Vagina (tissue), 2 donors: ENCODE data around the gene PTPRN2. TPM values are rescaled to one million over a fixed set of nuclear protein-coding genes. Genes with fewer than 3 reads are reported as not detected.
A peak's percentile ranks its signal among the peaks of the same experiment; 100 is the strongest.

Source experiments
- DNase-seq, 2 donors: peaks; one replicate each; pipeline ENCODE4 v3.0.0-alpha.2; 2017; ENCODE audit errors: extremely low spot score in 2 of 2
- H3K27ac ChIP-seq: fragments of 200-600 bp; sonication (generic); one replicate; pipeline ENCODE4 v1.5.1; 2019
- H3K27me3 ChIP-seq: fragments of 200-600 bp; sonication (generic); one replicate; pipeline ENCODE4 v1.5.1; 2019
- H3K36me3 ChIP-seq, 2 donors: fragments of 200-600 bp; sonication (generic); one replicate each; pipeline ENCODE4 v1.5.1; 2017 to 2019
- H3K4me1 ChIP-seq: fragments of 200-600 bp; sonication (generic); one replicate; pipeline ENCODE4 v1.5.1; 2019
- H3K4me3 ChIP-seq, 2 donors: fragments of 200-600 bp; sonication (generic); 1 replicate in 1 of 2; 2 replicates in 1 of 2; pipeline ENCODE4 v1.5.1; 2016 to 2019
- H3K9me3 ChIP-seq: fragments of 200-600 bp; sonication (generic); one replicate; pipeline ENCODE4 v1.5.1; 2019
- CTCF ChIP-seq, 3 experiments: fragments of 450-650 bp in 2 of 3; fragments of 200-600 bp in 1 of 3; sonication (generic) in 1 of 3; IDR thresholded peaks; one replicate each; pipeline ENCODE4 v1.5.1; 2017 to 2019; ENCODE audit warnings: antibody characterized with exemption in 3 of 3, mild to moderate bottlenecking in 2 of 3, moderate library complexity in 2 of 3
- POLR2A ChIP-seq, 2 donors: fragments of 450-650 bp; IDR thresholded peaks; one replicate each; pipeline ENCODE4 v1.6.1; 2017; ENCODE audit warnings: antibody characterized with exemption in 2 of 2, mild to moderate bottlenecking in 2 of 2, moderate library complexity in 2 of 2
- POLR2AphosphoS5 ChIP-seq, 2 donors: sonication (generic); formaldehyde crosslinking; IDR thresholded peaks; one replicate each; pipeline ENCODE4 v1.9.0; 2017; ENCODE audit warnings: antibody characterized with exemption in 2 of 2, mild to moderate bottlenecking in 2 of 2, low read depth in 1 of 2; ENCODE audit not compliant: insufficient read depth in 1 of 2
- intact Hi-C: fragments of 100-400 bp; cut with DNase I; formaldehyde crosslinking; loops from one replicate; pipeline ENCODE4 v1.15.1; 2023
- total RNA-seq: library from RNA; depleted of rRNA; stranded (reverse); fragments of >200 nt; gene quantifications from one replicate; pipeline ENCODE4 v1.2.3, GENCODE V29; 2016

PTPRN2 gene
- total RNA-seq, 1 donor from 2014 or later, result 7.4 TPM

GRCh38 chr7:158588878-158589442, 1.3 kb upstream of the PTPRN2 start:
- no peak for DNase-seq
- Histone ChIP-seq H3K36me3 (no peaks in the 10 kb centered on the region), H3K4me1 (peaks cover 25% of the 10 kb centered on the region), H3K27ac (no peak overlapping the region), H3K4me3 (no peak overlapping the region), H3K27me3 (no peaks in the 10 kb centered on the region), H3K9me3 (no peaks in the 10 kb centered on the region)
- no peak for TF ChIP-seq POLR2A (IDR thresholded peaks at IDR 0.05)
- no peak for TF ChIP-seq POLR2AphosphoS5 (IDR thresholded peaks at IDR 0.05; ENCODE audit: insufficient read depth in 1 of 2, low read depth in 1 of 2)
- TF ChIP-seq CTCF (IDR thresholded peaks at IDR 0.05), result no peak
- intact Hi-C loops, result no loop called here

GRCh38 chr7:158588085-158588877, 658 bp upstream of the PTPRN2 start:
- no peaks in the 10 kb centered on the region for H3K27me3 ChIP-seq

GRCh38 chr7:158586499-158587161, 993 bp downstream of the PTPRN2 start:
- peak overlapping the region; percentile 3 to 36 for H3K4me3 ChIP-seq
- intact Hi-C loops, result no loop called here
- H3K27ac ChIP-seq, result no peak overlapping the region
- H3K9me3 ChIP-seq, result no peaks in the 10 kb centered on the region
- H3K36me3 ChIP-seq, result no peaks in the 10 kb centered on the region
- TF ChIP-seq POLR2A (IDR thresholded peaks at IDR 0.05), result no peak
- TF ChIP-seq CTCF (IDR thresholded peaks at IDR 0.05), result no peak
- TF ChIP-seq POLR2AphosphoS5 (IDR thresholded peaks at IDR 0.05; ENCODE audit: insufficient read depth in 1 of 2, low read depth in 1 of 2), result no peak
- no peak for DNase-seq
- peaks cover 25% of the 10 kb centered on the region for H3K4me1 ChIP-seq
- no peaks in the 10 kb centered on the region for H3K27me3 ChIP-seq

More at GRCh38 chr7:158588085-158588877, 658 bp upstream of the PTPRN2 start:
- Histone ChIP-seq H3K36me3 (no peaks in the 10 kb centered on the region), H3K9me3 (no peaks in the 10 kb centered on the region), H3K27ac (no peak overlapping the region), H3K4me3 (peak overlapping the region; percentile 30 to 35), H3K4me1 (peaks cover 25% of the 10 kb centered on the region)
- TF ChIP-seq POLR2AphosphoS5 (IDR thresholded peaks at IDR 0.05; ENCODE audit: insufficient read depth in 1 of 2, low read depth in 1 of 2), result no peak
- no peak for DNase-seq
- intact Hi-C loops, result no loop called here

GRCh38 chr7:158585721-158586498, 1.7 kb downstream of the PTPRN2 start:
- Histone ChIP-seq H3K27me3 (no peaks in the 10 kb centered on the region), H3K27ac (no peak overlapping the region), H3K36me3 (no peaks in the 10 kb centered on the region), H3K4me3 (no peak overlapping the region), H3K9me3 (no peaks in the 10 kb centered on the region), H3K4me1 (peaks cover 25% of the 10 kb centered on the region)
- intact Hi-C loops, result no loop called here
- DNase-seq, result no peak
- TF ChIP-seq POLR2AphosphoS5 (IDR thresholded peaks at IDR 0.05; ENCODE audit: insufficient read depth in 1 of 2, low read depth in 1 of 2) (no peak), CTCF (IDR thresholded peaks at IDR 0.05) (no peak), POLR2A (IDR thresholded peaks at IDR 0.05) (no peak)

GRCh38 chr7:158584407-158584806, 3.2 kb downstream of the PTPRN2 start:
- intact Hi-C loops, result no loop called here
- H3K4me1 ChIP-seq, result peaks cover 25% of the 10 kb centered on the region
- no peak for DNase-seq
- TF ChIP-seq CTCF (IDR thresholded peaks at IDR 0.05) (no peak), POLR2AphosphoS5 (IDR thresholded peaks at IDR 0.05; ENCODE audit: insufficient read depth in 1 of 2, low read depth in 1 of 2) (no peak), POLR2A (IDR thresholded peaks at IDR 0.05) (no peak)
- H3K27ac ChIP-seq, result no peak overlapping the region
- H3K4me3 ChIP-seq, result no peak overlapping the region
- no peaks in the 10 kb centered on the region for H3K36me3 ChIP-seq
- no peaks in the 10 kb centered on the region for H3K27me3 ChIP-seq
- peaks cover 8% of the 10 kb centered on the region for H3K9me3 ChIP-seq
